ENCODE results near the gene TARDBP. TPM values are rescaled to one million over a fixed set of nuclear protein-coding genes. Genes with fewer than 3 reads are reported as not detected.

Gene TARDBP
- total and polyA plus RNA-seq, 9 of the 15 experiments (the other 6 are each of a cell fraction or from before 2014, with no cell fraction given): 122 to 515 (median 243) TPM

GRCh38 chr1:11042065-11042464 is 29.6 kb downstream of the TARDBP start (continued):
- no peak for TF ChIP-seq ZBTB40 (IDR thresholded peaks at IDR 0.05)
- no peak for TF ChIP-seq ZBTB40 (CRISPR knock-in tag; IDR thresholded peaks at IDR 0.05)
- no peak for TF ChIP-seq MAFF (IDR thresholded peaks at IDR 0.05; ENCODE audit: low read length)
- TF ChIP-seq PTRF (tag; IDR thresholded peaks at IDR 0.05): no peak
- no peak for TF ChIP-seq ETS1 (conservative IDR thresholded peaks at IDR 0.05; ENCODE audit: control insufficient read depth, low read depth, low read length)
- TF ChIP-seq GTF2F1 (IDR thresholded peaks at IDR 0.05; ENCODE audit: low read depth, low read length): no peak
- TF ChIP-seq RHOXF2B (CRISPR knock-in tag; conservative IDR thresholded peaks at IDR 0.05): no peak

Data from K562 (cell line).